H1 (cell line): ENCODE measurements around the gene GPSM1. TPM values are rescaled to one million over a fixed set of nuclear protein-coding genes. Genes with fewer than 3 reads are reported as not detected.

ENCODE experiments used
- CTCF ChIA-PET: fragments of 300-600 bp; sonication (Branson Sonifier 250); formaldehyde crosslinking; loops from one replicate; lab custom pipeline; 2021; ENCODE audit not compliant: partially characterized antibody; lab: Charles Lee
- POLR2A ChIA-PET: fragments of 300-600 bp; sonication (Branson Sonifier 250); formaldehyde crosslinking; loops from one replicate; lab custom pipeline; 2021; ENCODE audit warnings: inconsistent platforms; ENCODE audit not compliant: partially characterized antibody; lab: Charles Lee
- DNase-seq, 2 experiments: peaks; one replicate each; pipeline versions ENCODE4 v3.0.0 to v3.0.0-alpha.2; 2010 to 2022; ENCODE audit warnings: low spot score in 2 of 2, low read depth in 1 of 2, mixed read lengths in 1 of 2
- FAIRE-seq: peaks from 2 replicates; lab custom pipeline; 2011; peaks lifted over from hg19 to GRCh38; lab: Jason Lieb, UNC
- H2AFZ ChIP-seq: 2 replicates; pipeline ENCODE4 v1.8.1; 2012; ENCODE audit warnings: low read length, inconsistent platforms
- H2AK5ac ChIP-seq: 2 replicates; pipeline ENCODE4 v1.6.1; 2013; ENCODE audit warnings: low read depth, low read length
- H2BK120ac ChIP-seq: replicated peaks from 2 replicates; pipeline ENCODE3; 2013; ENCODE audit warnings: low read depth, low read length, inconsistent platforms
- H2BK12ac ChIP-seq: 2 replicates; pipeline ENCODE4 v1.6.1; 2013; ENCODE audit warnings: low read depth, low read length
- H2BK15ac ChIP-seq: 2 replicates; pipeline ENCODE4 v1.6.1; 2013; ENCODE audit warnings: low read length
- H2BK20ac ChIP-seq: 2 replicates; pipeline ENCODE4 v1.6.1; 2013; ENCODE audit warnings: low read length
- H2BK5ac ChIP-seq: 2 replicates; pipeline ENCODE4 v1.6.1; 2013; ENCODE audit warnings: low read depth, low read length
- H3K14ac ChIP-seq: 2 replicates; pipeline ENCODE4 v1.6.1; 2013; ENCODE audit warnings: inconsistent platforms; ENCODE audit not compliant: insufficient read length
- H3K18ac ChIP-seq: 2 replicates; pipeline ENCODE4 v1.6.1; 2013; ENCODE audit warnings: low read length; ENCODE audit errors: extremely low read depth
- H3K23ac ChIP-seq: 2 replicates; pipeline ENCODE4 v1.6.1; 2013; ENCODE audit warnings: inconsistent platforms; ENCODE audit not compliant: insufficient read length
- H3K23me2 ChIP-seq: 2 replicates; pipeline ENCODE4 v1.6.1; 2013; ENCODE audit warnings: low read depth, low read length
- H3K27ac ChIP-seq: 2 replicates; pipeline ENCODE4 v1.6.1; 2011; ENCODE audit warnings: low read depth, low read length, inconsistent platforms
- H3K27me3 ChIP-seq, 4 experiments: replicated peaks in 1 of 4; 1 replicate in 1 of 4; 2 replicates in 3 of 4; pipeline versions ENCODE4 v1.6.1 to v1.8.1; 2011 to 2013; ENCODE audit warnings: low read length in 3 of 4, mild to moderate bottlenecking in 3 of 4, inconsistent platforms in 2 of 4, mixed read lengths in 2 of 4, moderate library complexity in 1 of 4; ENCODE audit not compliant: control insufficient read depth in 3 of 4, insufficient read depth in 3 of 4; ENCODE audit errors: extremely low read depth in 1 of 4
- H3K36me3 ChIP-seq, 4 experiments: 2 replicates each; pipeline versions ENCODE4 v1.6.1 to v1.8.1; 2011 to 2013; ENCODE audit warnings: mild to moderate bottlenecking in 4 of 4, low read length in 3 of 4, moderate library complexity in 2 of 4, control low read depth in 1 of 4, inconsistent platforms in 1 of 4; ENCODE audit not compliant: insufficient read depth in 4 of 4, control insufficient read depth in 2 of 4
- H3K4ac ChIP-seq: replicated peaks from 2 replicates; pipeline ENCODE3; 2013; ENCODE audit warnings: low read length, low read depth, mixed read lengths, inconsistent platforms; ENCODE audit not compliant: insufficient read length
- H3K4me1 ChIP-seq, 4 experiments: replicated peaks in 1 of 4; 1 replicate in 1 of 4; 2 replicates in 3 of 4; pipeline versions ENCODE4 v1.6.1 to v1.8.1; 2011 to 2013; ENCODE audit warnings: low read length in 3 of 4, inconsistent platforms in 2 of 4, mixed read lengths in 1 of 4; ENCODE audit not compliant: insufficient read depth in 4 of 4, control insufficient read depth in 3 of 4
- H3K4me2 ChIP-seq, 2 experiments: 2 replicates each; pipeline versions ENCODE4 v1.6.1 to v1.8.1; 2011 to 2013; ENCODE audit warnings: low read depth in 2 of 2, low read length in 2 of 2, control low read depth in 1 of 2, inconsistent platforms in 1 of 2, mild to moderate bottlenecking in 1 of 2; ENCODE audit not compliant: insufficient read depth in 1 of 2
- H3K4me3 ChIP-seq, 4 experiments: fragments of 200-600, 300-600 bp in 1 of 4; sonication (generic), shearing (Covaris generic), sonication (Bioruptor Twin) in 1 of 4; 2 replicates each; pipeline versions ENCODE4 v1.5.1 to v1.8.1; 2011 to 2016; ENCODE audit warnings: low read length in 4 of 4, low read depth in 3 of 4, control low read depth in 2 of 4, inconsistent platforms in 2 of 4, mild to moderate bottlenecking in 2 of 4, mixed read lengths in 1 of 4, moderate library complexity in 1 of 4; ENCODE audit not compliant: insufficient read depth in 2 of 4; ENCODE audit errors: extremely low read depth in 1 of 4
- H3K56ac ChIP-seq: replicated peaks from 2 replicates; pipeline ENCODE3; 2013; ENCODE audit warnings: low read depth, mild to moderate bottlenecking, mixed read lengths, low read length, inconsistent platforms; ENCODE audit not compliant: insufficient read length
- H3K79me1 ChIP-seq: 2 replicates; pipeline ENCODE4 v1.6.1; 2013; ENCODE audit warnings: low read depth, low read length, control low read depth
- H3K79me2 ChIP-seq, 2 experiments: 2 replicates each; pipeline versions ENCODE4 v1.6.1 to v1.8.1; 2012 to 2013; ENCODE audit warnings: low read length in 2 of 2, mild to moderate bottlenecking in 2 of 2, inconsistent platforms in 1 of 2; ENCODE audit not compliant: insufficient read depth in 2 of 2, control insufficient read depth in 1 of 2
- H3K9ac ChIP-seq, 4 experiments: replicated peaks in 1 of 4; 1 replicate in 1 of 4; 2 replicates in 3 of 4; pipeline versions ENCODE4 v1.6.1 to v1.8.1; 2011 to 2013; ENCODE audit warnings: low read depth in 3 of 4, low read length in 3 of 4, control low read depth in 2 of 4, mild to moderate bottlenecking in 2 of 4, moderate library complexity in 2 of 4, inconsistent platforms in 1 of 4; ENCODE audit errors: extremely low read depth in 1 of 4
- H3K9me3 ChIP-seq, 2 experiments: 2 replicates each; pipeline versions ENCODE4 v1.6.1 to v1.8.1; 2012 to 2013; ENCODE audit warnings: mild to moderate bottlenecking in 2 of 2, moderate library complexity in 2 of 2, control low read depth in 1 of 2, inconsistent platforms in 1 of 2, low read depth in 1 of 2, low read length in 1 of 2, mixed read lengths in 1 of 2; ENCODE audit not compliant: insufficient read depth in 2 of 2
- H4K20me1 ChIP-seq, 2 experiments: replicated peaks in 1 of 2; 2 replicates each; pipeline versions ENCODE3 to v1.8.1; 2011 to 2013; ENCODE audit warnings: inconsistent platforms in 2 of 2, low read length in 2 of 2, mild to moderate bottlenecking in 1 of 2; ENCODE audit not compliant: insufficient read depth in 2 of 2, control insufficient read depth in 1 of 2
- H4K5ac ChIP-seq: 2 replicates; pipeline ENCODE4 v1.6.1; 2013; ENCODE audit warnings: low read length, low read depth, mixed read lengths, inconsistent platforms; ENCODE audit not compliant: insufficient read length
- H4K8ac ChIP-seq: 2 replicates; pipeline ENCODE4 v1.8.0; 2013; ENCODE audit warnings: mild to moderate bottlenecking, moderate library complexity, low read length, inconsistent platforms; ENCODE audit not compliant: insufficient read depth; ENCODE audit errors: extremely low read depth
- H4K91ac ChIP-seq: replicated peaks from 2 replicates; pipeline ENCODE3; 2013; ENCODE audit warnings: low read length, mixed read lengths, inconsistent platforms; ENCODE audit not compliant: insufficient read length
- ATF2 ChIP-seq: IDR thresholded peaks from 2 replicates; pipeline ENCODE4 v1.6.1; 2012; ENCODE audit warnings: low read length, inconsistent platforms
- E2F6 ChIP-seq: IDR thresholded peaks from 2 replicates; pipeline ENCODE4 v1.6.1; 2012; ENCODE audit warnings: inconsistent platforms
- EP300 ChIP-seq, 2 experiments: IDR thresholded peaks; 1 replicate in 1 of 2; 2 replicates in 1 of 2; pipeline ENCODE4 v1.6.1; 2011 to 2012; ENCODE audit warnings: low read depth in 2 of 2, low read length in 2 of 2, mild to moderate bottlenecking in 2 of 2, borderline replicate concordance in 1 of 2, inconsistent platforms in 1 of 2, moderate library complexity in 1 of 2
- KDM4A ChIP-seq: IDR thresholded peaks from one replicate; pipeline ENCODE4 v1.7.1; 2012; ENCODE audit warnings: low read depth, mild to moderate bottlenecking, moderate library complexity, low read length, inconsistent platforms; ENCODE audit not compliant: severe bottlenecking
- WGBS, 2 experiments: shearing (Covaris generic) in 1 of 2; methylation state at CpG; one replicate each; pipeline versions ENCODE4 v1.1.6 to v1.1.7; 2013 to 2015; ENCODE audit warnings: low lambda C conversion rate in 2 of 2, mixed read lengths in 2 of 2, inconsistent platforms in 1 of 2, low coverage in 1 of 2, missing lambda C conversion rate in 1 of 2; ENCODE audit not compliant: insufficient replicate concordance in 2 of 2, insufficient coverage in 1 of 2, insufficient read length in 1 of 2; ENCODE audit errors: extremely low coverage in 1 of 2, missing lambda C conversion rate in 1 of 2; 5-methylcytosine and 5-hydroxymethylcytosine counted together
- polyA plus RNA-seq, 7 experiments: library from polyadenylated mRNA; depleted of rRNA in 3 of 7; stranded (reverse) in 5 of 7; unstranded in 2 of 7; fragments of >200 nt in 5 of 7; fragments of 200-250 nt in 2 of 7; gene quantifications; 1 replicate in 5 of 7; 2 replicates in 1 of 7; 4 replicates in 1 of 7; pipeline versions ENCODE4 v1.2.1 to v1.2.3, GENCODE V29; 2011 to 2013; ENCODE audit warnings: missing spikeins in 2 of 7, mixed read lengths in 2 of 7
- total RNA-seq: library from RNA; stranded (reverse); fragmentation: NEBNext Ultra II Directional; extraction: Animal tissue kit (Norgen Biotek cat#: 25700); gene quantifications from 2 replicates; pipeline ENCODE4 v1.2.1, GENCODE V29; 2021

Gene GPSM1
- total and polyA plus RNA-seq, 2 of the 8 experiments (the other 6 are each of a cell fraction or from before 2014, with no cell fraction given), result 12.8 to 18.0 TPM

GRCh38 chr9:136291306-136292025, 35.9 kb upstream of the GPSM1 start:
- no peak overlapping the region for H2BK120ac ChIP-seq
- no peak overlapping the region for H2BK5ac ChIP-seq
- no peak overlapping the region; the same call in 1 of the 2 replicates for H4K8ac ChIP-seq
- no peak overlapping the region for H4K91ac ChIP-seq
- H3K23ac ChIP-seq, result no peak overlapping the region
- FAIRE-seq, result no peak
- ChIA-PET POLR2A (interaction anchor here (0.6 kb wide), 1 partner anchor 15 kb away, joined by 3 read pairs; no protein-coding TSS in a partner anchor), CTCF (interaction anchor here (0.9 to 1.9 kb wide), 11 partner anchors 9 to 153 kb away, joined by 3 to 5 read pairs (median 3); partner anchors contain the start of gene DNLZ)
- no peak overlapping the region; the same call in 1 of the 2 replicates for H3K27ac ChIP-seq
- peaks cover 11% of the 10 kb centered on the region; the same call in 1 of the 2 replicates for H3K23me2 ChIP-seq
- no peak overlapping the region for H3K4me2 ChIP-seq
- no peak overlapping the region for H3K56ac ChIP-seq
- H3K36me3 ChIP-seq, result no peaks in the 10 kb centered on the region; a peak in 1 of 8 replicates
- no peaks in the 10 kb centered on the region for H3K79me1 ChIP-seq
- no peak overlapping the region for H2AK5ac ChIP-seq
- WGBS, 2 experiments, result 94% methylated on average over 20 of the region's 22 CpGs; no CpG with 5 or more reads in 1 of the 2 experiments
- no peaks in the 10 kb centered on the region for H3K79me2 ChIP-seq
- H3K9ac ChIP-seq, result no peak overlapping the region
- DNase-seq, result no peak
- no peak overlapping the region for H2BK15ac ChIP-seq
- H3K4ac ChIP-seq, result no peak overlapping the region
- H3K27me3 ChIP-seq, result no peaks in the 10 kb centered on the region
- H3K4me3 ChIP-seq, result no peak overlapping the region
- H3K4me1 ChIP-seq, result no peaks in the 10 kb centered on the region
- no peak overlapping the region for H4K5ac ChIP-seq
- H2AFZ ChIP-seq, result no peak overlapping the region
- H2BK12ac ChIP-seq, result no peak overlapping the region
- peaks cover 0 to 12% of the 10 kb centered on the region in 2 experiments for H4K20me1 ChIP-seq
- peaks cover 4 to 10% of the 10 kb centered on the region in 2 experiments; a peak in 2 of 4 replicates for H3K9me3 ChIP-seq
- TF ChIP-seq E2F6 (no peak), KDM4A (no peak), ATF2 (no peak), EP300 (IDR thresholded peaks at IDR 0.05; ENCODE audit: borderline replicate concordance in 1 of 2, low read depth in 2 of 2, low read length in 2 of 2) (no peak)
- H3K14ac ChIP-seq, result no peak overlapping the region
- no peak overlapping the region for H3K18ac ChIP-seq
- H2BK20ac ChIP-seq, result no peak overlapping the region
